Osteoblast (primary cell): ENCODE data around the gene PRKN. TPM values are rescaled to one million over a fixed set of nuclear protein-coding genes. Genes with fewer than 3 reads are reported as not detected.

Experiments
- DNase-seq: peaks from one replicate; pipeline ENCODE4 v3.0.0; 2011; ENCODE audit warnings: low spot score, mixed read lengths; ENCODE audit not compliant: insufficient read length; ENCODE audit errors: missing footprints
- H2AFZ ChIP-seq: 2 replicates; pipeline ENCODE4 v1.6.0; 2011; ENCODE audit warnings: mild to moderate bottlenecking, low read length
- H3K27ac ChIP-seq: 2 replicates; pipeline ENCODE4 v1.5.1; 2011; ENCODE audit warnings: mild to moderate bottlenecking, low read depth, low read length, moderate library complexity
- H3K27me3 ChIP-seq: 2 replicates; pipeline ENCODE4 v1.6.0; 2012; ENCODE audit warnings: mild to moderate bottlenecking, control low read depth, inconsistent platforms, low read length, moderate library complexity; ENCODE audit not compliant: insufficient read depth
- H3K36me3 ChIP-seq: 2 replicates; pipeline ENCODE4 v1.5.1; 2011; ENCODE audit warnings: mild to moderate bottlenecking, low read length, control low read depth, moderate library complexity; ENCODE audit not compliant: insufficient read depth
- H3K4me1 ChIP-seq: 2 replicates; pipeline ENCODE4 v1.5.1; 2011; ENCODE audit warnings: mild to moderate bottlenecking, low read length, control low read depth, moderate library complexity; ENCODE audit not compliant: insufficient read depth
- H3K4me2 ChIP-seq: 2 replicates; pipeline ENCODE4 v1.6.0; 2011; ENCODE audit warnings: mild to moderate bottlenecking, low read length; ENCODE audit not compliant: insufficient read depth
- H3K4me3 ChIP-seq: fragments of 200-600 bp; sonication (generic); 3 replicates; pipeline ENCODE4 v1.5.1; 2012; ENCODE audit warnings: mild to moderate bottlenecking, low read length, inconsistent platforms; ENCODE audit not compliant: insufficient read depth
- H3K79me2 ChIP-seq: 2 replicates; pipeline ENCODE4 v1.6.0; 2012; ENCODE audit warnings: mild to moderate bottlenecking, low read length, control low read depth, inconsistent platforms; ENCODE audit not compliant: insufficient read depth
- H3K9me3 ChIP-seq: 2 replicates; pipeline ENCODE4 v1.5.1; 2011; ENCODE audit warnings: low read depth, low read length, control low read depth
- H4K20me1 ChIP-seq: 2 replicates; pipeline ENCODE4 v1.6.0; 2012; ENCODE audit warnings: mild to moderate bottlenecking, low read length, control low read depth; ENCODE audit not compliant: insufficient read depth
- total RNA-seq: library from RNA; depleted of rRNA; stranded (reverse); fragments of >200 nt; gene quantifications from 2 replicates; pipeline ENCODE4 v1.2.3, GENCODE V29; 2012
- TF ChIP-seq, protein P1 (sequence below): IDR thresholded peaks from 2 replicates; pipeline ENCODE4 v1.5.1; 2011; ENCODE audit warnings: mild to moderate bottlenecking, low read depth, low read length, moderate library complexity; ENCODE audit errors: extremely low read depth

Gene PRKN
- total RNA-seq, 1 donor, result 2.9 TPM

- no peaks in the 10 kb centered on the region for H3K4me1 ChIP-seq
- TF ChIP-seq, protein P1, sequence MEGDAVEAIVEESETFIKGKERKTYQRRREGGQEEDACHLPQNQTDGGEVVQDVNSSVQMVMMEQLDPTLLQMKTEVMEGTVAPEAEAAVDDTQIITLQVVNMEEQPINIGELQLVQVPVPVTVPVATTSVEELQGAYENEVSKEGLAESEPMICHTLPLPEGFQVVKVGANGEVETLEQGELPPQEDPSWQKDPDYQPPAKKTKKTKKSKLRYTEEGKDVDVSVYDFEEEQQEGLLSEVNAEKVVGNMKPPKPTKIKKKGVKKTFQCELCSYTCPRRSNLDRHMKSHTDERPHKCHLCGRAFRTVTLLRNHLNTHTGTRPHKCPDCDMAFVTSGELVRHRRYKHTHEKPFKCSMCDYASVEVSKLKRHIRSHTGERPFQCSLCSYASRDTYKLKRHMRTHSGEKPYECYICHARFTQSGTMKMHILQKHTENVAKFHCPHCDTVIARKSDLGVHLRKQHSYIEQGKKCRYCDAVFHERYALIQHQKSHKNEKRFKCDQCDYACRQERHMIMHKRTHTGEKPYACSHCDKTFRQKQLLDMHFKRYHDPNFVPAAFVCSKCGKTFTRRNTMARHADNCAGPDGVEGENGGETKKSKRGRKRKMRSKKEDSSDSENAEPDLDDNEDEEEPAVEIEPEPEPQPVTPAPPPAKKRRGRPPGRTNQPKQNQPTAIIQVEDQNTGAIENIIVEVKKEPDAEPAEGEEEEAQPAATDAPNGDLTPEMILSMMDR, result no peak
- DNase-seq, result no peak
Observed at GRCh38 chr6:162467679-162468078, 259.9 kb downstream of the PRKN start.

GRCh38 chr6:162463576-162463975, 264.0 kb downstream of the PRKN start:
- DNase-seq, result no peak
- no peaks in the 10 kb centered on the region for H3K27me3 ChIP-seq
- H3K4me1 ChIP-seq, result no peaks in the 10 kb centered on the region
- H3K27ac ChIP-seq, result no peak overlapping the region
- H3K79me2 ChIP-seq, result no peaks in the 10 kb centered on the region
- no peaks in the 10 kb centered on the region for H3K9me3 ChIP-seq
- no peak overlapping the region for H3K4me2 ChIP-seq
- H4K20me1 ChIP-seq, result no peaks in the 10 kb centered on the region
- no peak overlapping the region for H2AFZ ChIP-seq
- TF ChIP-seq, protein P1, result no peak
- H3K4me3 ChIP-seq, result no peak overlapping the region
- H3K36me3 ChIP-seq, result no peaks in the 10 kb centered on the region

More at GRCh38 chr6:162467679-162468078, 259.9 kb downstream of the PRKN start:
- H3K27me3 ChIP-seq, result no peaks in the 10 kb centered on the region
- H3K36me3 ChIP-seq, result no peaks in the 10 kb centered on the region
- no peaks in the 10 kb centered on the region for H3K79me2 ChIP-seq
- no peaks in the 10 kb centered on the region for H4K20me1 ChIP-seq
- no peaks in the 10 kb centered on the region for H3K9me3 ChIP-seq
- H3K4me3 ChIP-seq, result no peak overlapping the region
- H3K27ac ChIP-seq, result no peak overlapping the region
- no peak overlapping the region for H2AFZ ChIP-seq
- no peak overlapping the region for H3K4me2 ChIP-seq

GRCh38 chr6:162459985-162460384, 267.6 kb downstream of the PRKN start:
- Histone ChIP-seq H3K27ac (no peak overlapping the region), H3K27me3 (no peaks in the 10 kb centered on the region), H2AFZ (no peak overlapping the region), H3K4me1 (no peaks in the 10 kb centered on the region), H4K20me1 (no peaks in the 10 kb centered on the region), H3K9me3 (peaks cover 8% of the 10 kb centered on the region), H3K36me3 (no peaks in the 10 kb centered on the region), H3K79me2 (no peaks in the 10 kb centered on the region), H3K4me2 (no peak overlapping the region), H3K4me3 (no peak overlapping the region)
- TF ChIP-seq, protein P1, result no peak
- no peak for DNase-seq

DNA sequence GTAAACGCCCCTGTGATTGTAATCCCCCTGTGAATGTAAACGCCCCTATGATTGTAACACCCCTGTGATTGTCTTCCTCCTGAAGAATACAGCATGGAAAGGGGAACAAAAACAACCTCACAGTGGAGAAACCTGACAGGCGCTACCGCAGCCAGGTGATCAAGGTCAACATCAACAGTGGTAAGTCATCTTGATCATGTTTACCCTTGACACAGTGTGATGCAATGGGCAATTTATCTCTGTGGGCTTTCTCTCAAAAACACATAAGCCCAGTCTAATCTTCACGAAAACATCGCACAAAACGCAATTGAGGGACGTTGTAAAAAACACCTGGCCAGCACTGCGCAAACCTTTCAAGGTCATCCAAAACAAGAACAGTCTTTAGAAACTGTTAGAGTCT, 277.2 kb downstream of the PRKN start:
- TF ChIP-seq, protein P1, result no peak
- Histone ChIP-seq H2AFZ (no peak overlapping the region), H3K27ac (no peak overlapping the region), H3K79me2 (no peaks in the 10 kb centered on the region), H3K4me1 (no peaks in the 10 kb centered on the region), H3K4me3 (no peak overlapping the region), H3K4me2 (no peak overlapping the region), H3K36me3 (no peaks in the 10 kb centered on the region), H4K20me1 (no peaks in the 10 kb centered on the region), H3K9me3 (peaks cover 4% of the 10 kb centered on the region), H3K27me3 (no peaks in the 10 kb centered on the region)
- DNase-seq, result no peak
